Hippocampal formation (tissue), 2 donors: ENCODE data around the gene LTO1.

Source experiments
- DNase-seq, 2 donors: peaks; one replicate each; lab custom pipeline; 2025; lab: John Stamatoyannopoulos, UW

The LTO1 gene

GRCh38 chr11:69677749-69678148 is 2.6 kb upstream of the LTO1 start:
- DNase-seq = no peak

DNA sequence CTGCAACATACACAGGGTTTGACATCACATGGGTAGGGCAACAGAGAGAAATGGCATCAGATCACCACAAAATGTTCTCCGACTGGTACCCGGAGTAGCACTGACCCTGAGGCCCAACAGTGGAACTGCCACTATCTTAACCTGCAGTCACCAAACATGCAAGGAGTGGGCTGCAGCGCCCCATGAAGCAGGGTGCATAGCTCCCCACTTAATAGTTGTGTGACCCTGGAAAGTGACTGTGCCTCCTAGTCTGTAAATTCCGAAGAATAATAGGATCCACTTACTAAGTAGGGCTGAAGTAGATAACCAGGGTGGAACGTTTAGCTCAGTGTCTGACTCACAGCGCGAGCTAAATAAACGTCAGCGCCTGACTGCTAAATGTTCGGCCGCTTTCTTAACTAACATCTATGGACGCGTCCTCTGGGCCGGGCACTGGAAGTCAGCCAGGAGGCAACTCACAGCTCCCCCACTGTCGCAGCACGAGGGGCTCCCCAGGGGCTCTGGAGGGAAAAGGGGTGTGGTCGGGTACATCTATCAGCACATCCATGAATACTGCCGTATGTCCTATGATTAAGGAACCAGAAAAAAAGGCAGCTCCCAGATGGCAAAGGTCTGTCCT is 777 bp downstream of the LTO1 start:
- DNase-seq = no peak

DNA sequence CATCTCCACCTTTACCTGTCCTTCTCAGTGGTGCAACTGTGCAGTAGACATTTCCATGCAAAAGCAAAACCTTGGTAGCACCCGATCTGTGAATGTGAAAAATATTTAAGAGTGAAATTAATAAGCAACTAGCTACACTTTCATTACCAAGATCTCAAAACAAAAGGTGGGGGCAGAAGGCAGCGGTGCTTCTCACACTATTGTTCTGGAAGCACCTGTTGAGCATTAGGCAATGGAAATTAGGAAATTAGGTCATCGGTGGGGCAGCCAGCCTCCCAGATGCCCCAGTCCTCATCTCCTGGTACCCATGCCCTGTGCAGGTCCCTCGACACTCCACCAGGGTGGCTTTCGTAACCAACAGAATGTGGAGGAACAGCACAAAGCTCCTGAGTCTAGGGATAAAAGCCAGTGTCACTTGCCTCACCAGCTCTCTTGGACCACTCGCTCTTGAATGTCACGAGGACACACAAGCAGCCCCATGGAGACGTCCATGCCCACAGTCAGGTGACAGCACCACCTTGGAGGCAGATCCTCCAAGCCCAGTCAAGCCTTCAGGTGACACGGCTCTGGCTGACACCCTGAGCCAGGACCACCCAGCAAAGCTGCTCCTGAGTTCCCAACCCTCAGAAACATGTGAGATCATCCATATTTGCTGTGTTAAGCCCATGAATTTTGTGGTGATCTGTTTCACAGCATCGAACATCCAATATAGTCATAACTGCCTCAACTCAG is 3.3 kb downstream of the LTO1 start:
- no peak for DNase-seq

DNA sequence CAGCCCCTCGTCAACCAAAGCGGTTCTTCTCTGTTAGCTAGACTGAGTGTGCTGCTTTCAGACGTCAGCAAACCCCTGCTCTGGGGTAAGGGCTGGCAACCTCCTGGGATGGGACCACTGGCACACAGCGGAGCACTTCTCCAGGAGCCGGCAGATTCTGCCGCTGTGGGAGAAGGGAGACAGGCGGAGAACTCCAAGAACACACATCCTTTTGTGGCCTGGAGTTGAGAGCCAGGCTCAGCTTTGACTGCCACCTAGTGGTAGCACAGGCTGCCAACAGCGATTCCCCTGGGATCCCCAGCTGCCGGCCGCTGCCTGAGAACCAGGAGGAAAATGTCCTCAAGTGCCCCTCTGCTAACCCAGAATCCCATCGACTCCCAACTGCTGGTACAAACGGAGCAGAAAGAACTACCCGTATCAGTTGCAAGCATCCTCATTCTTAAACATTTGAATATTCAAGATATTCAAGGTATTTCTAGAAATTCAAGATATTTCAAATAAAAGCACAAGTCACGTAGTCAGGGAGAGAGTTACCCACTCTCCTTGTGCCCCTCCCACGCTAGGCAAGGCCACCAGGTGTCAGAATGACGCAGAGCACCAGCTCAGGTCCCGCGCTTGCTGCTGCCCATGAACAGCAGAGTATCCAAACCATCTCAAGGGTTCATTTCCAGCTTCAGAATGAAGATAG is 4.9 kb downstream of the LTO1 start:
- peak; percentile 83 to 87 for DNase-seq

DNA sequence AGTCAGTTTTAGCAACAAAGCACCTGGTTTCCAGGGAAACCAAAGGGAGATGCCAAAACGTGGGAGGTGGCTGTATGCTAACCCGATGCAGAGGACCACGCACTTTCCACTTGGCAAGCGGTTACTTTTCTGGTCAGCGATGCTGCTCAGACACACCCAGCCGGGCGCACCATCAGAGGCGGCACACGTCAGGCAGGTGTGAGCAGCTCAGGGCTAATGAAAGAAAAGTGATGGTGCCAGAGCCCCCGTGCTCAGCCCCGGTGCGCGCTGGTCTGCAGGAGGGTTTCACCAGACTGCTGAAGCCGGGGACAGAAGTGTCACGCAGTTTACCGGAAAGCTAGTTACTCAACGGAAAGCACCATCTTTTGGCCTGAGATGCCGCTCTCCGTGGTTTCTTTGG is 5.7 kb downstream of the LTO1 start:
- no peak for DNase-seq

DNA sequence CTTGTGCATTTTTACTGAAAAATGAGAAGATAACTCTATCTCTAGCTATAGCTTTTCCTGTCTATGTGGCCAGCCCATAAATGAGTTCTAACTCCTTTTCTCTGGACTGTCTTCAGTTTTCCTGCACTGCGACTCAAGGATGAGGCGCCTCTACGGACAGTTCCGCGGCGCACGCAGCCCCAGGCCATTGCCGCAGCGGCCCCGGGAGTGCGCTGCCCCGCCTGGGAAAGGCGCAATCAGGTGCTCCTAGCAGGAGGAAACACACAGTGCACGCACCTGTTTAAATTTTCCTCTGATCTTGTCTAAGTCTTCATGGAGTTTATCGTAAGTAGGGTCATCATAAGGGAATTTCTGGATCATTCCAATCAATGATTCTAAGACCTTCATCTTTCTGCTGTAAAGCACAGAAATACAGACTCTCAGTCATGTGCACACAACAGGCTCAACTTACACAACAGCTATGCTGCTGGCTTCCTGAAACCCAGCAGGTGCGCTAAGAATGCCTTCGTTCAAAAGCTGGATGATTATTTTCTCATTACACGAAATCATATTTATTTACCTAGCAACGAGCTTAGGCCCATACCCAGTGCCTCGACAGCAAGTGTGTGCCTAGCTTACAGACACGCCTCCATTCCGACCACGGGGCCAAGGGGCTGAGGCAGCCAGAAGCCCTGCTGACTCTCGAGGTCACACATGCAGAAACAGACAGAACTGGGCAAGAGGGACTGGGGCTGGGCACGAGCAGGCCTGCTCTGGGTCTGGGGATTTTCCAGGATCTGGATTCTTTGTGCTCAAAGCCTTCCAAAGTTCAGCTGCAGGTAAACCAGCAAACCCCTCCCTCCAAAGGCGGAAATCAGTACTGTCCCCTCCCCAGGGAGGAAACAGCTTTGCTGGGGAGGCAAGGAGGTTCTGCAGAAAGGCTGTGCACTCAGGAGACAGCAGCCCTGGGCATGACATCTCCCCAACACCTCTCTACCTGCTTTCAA is 7.2 kb downstream of the LTO1 start:
- DNase-seq = no peak

GRCh38 chr11:69666752-69667536 is 8.2 kb downstream of the LTO1 start:
- no peak for DNase-seq

DNA sequence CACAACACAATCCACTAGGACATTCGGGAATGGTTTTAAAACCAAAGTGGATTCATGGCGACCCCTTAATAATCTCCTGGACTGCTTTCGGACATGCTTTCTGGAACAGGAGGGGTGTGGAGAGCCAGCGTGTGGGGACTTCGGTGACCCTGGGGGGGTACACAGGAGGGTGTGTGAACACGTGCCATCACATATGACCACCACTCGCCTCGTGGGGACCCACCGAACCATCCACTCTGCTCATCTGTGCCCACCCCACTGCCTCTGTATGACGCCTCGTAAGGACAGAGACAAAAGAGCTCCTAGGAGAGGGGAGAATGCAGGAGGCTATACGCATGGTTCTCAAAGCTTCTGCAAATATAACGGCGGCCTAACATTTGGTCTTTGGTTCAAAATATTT is 8.9 kb downstream of the LTO1 start:
- no peak for DNase-seq

DNA sequence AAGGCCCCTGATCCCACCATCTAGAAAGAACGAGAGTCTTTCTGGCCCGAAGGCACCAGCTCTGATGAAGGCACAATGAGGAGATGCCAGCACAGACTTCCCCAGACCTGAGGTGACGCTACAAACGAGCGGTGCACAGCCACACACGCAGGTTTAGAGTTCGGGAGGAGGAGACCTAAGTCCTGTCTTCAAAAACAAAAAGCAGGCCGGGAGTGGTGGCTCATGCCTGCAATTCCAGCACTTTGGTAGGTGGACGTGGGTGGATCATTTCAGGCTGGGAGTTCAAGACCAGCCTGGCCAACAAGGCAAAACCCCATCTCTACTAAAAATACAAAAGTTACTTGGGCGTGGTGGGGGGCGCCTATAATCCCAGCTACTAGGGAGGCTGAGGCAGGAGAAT is 9.5 kb downstream of the LTO1 start:
- no peak for DNase-seq

DNA sequence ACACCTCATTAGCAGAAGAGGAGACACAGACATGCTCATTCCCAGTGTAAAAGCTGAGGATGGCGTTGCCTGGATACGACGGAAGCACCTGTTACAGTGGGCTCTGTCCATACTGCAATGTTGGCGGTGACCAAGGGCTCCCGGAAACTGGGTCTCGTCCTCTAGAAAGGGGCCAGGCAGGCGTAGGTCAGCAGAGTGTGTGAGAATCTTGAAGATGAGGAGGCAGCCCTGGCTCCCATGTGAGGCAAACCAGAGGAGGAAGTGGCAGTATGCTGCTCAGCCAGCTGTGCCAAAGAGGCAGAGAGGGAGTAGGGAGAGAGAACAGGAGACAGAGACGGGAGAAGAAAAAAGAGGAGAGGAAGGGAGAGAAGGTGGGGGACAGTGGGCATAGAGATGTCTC is 10.3 kb downstream of the LTO1 start:
- DNase-seq = no peak

DNA sequence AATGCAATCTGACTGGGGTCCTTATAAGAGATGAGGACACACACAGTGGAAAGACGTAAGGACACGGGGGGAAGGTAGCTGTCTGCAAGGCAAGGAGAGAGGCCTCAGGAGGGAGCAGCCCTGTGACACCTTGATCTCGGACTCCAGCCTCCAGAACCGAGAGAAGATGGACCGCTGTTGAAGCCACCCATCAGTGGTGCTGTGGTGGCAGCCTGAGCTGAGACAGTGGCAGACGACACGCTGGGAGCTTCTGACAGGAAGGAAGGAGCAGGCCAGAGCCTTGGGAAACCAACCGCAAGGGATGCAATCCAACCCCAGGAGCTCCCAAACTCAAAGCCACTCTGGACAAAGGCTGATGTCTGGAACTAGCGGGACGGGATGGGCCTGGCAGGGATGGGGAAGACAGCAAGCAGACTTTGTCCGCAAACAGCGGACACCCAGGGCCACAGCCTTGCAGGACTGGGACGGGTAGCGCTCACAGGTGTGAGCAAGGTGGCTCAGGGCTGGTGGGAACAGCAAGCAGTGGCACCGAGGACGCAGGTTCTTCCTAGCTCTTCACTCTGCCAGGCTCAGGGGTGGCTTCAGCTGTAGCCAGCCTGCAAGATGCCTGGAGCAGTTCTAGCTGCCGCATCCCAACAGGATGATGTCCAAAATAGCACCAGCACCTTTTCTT is 10.9 kb downstream of the LTO1 start:
- no peak for DNase-seq

GRCh38 chr11:69663326-69663725 is 11.8 kb downstream of the LTO1 start:
- DNase-seq = no peak

DNA sequence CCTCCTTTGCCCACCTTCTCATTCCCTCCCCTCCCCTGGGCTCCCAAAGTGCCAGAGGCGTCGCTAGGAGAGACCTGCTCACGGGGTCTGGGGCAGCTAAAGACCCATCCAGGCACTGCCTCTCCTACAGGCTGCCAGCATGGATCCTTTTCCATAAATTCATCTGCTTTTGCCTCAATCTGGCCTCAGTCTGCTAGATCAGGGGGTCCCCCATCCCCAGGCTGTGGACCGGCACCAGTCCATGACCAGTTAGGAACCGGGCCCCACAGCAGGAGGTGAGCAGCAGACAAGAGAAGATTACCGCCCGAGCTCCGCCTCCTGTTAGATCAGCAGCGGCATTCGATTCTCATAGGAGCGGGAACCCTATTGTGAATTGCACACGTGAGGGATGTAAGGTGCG is 12.3 kb downstream of the LTO1 start:
- DNase-seq = no peak

DNA sequence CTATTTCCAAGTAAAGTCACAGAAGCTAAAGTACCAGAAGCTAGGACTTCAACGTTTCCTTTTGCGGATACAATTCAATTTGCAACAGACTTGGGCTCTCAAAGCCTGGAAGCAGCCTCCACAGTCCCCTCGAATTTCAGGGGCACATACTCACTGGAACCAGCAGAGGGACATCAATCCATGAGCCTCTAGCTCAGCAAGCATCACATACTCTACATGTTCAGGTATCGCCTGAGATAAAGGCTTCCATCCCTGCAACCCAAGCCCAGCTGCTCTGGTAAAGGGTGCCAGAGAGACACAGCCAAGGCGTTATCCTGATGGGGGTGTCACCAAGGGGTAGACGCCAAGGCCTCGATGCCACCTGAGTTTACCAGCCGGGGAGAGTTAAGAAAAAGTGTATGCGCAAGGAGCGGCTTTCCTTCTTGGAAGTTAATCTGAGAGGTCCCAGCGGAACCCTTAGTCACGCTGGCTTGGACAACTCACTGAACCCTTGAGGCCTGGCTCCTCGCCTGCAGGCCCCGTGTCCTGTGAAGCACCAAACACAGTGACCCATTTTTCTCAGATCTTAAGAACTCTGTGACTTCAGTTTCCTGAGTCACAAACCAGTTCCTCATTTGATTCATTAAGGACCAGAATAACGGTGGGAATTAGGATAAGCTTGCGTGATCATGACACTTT is 13.0 kb downstream of the LTO1 start:
- DNase-seq = no peak

DNA sequence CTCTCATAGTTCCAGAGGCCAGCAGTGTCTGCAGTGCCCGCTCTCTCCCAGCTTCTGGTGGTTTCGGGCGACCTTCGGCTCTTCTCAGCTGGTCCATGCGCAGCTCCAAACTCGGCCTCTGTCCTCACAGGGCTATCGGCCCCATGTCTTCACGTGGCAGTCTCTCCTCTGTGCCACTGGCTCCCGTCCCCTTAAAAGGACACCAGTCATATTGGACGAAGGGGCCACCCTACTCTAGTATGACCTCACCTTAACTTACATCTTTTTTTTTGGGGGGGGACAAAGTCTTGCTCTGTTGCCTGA is 13.8 kb downstream of the LTO1 start:
- no peak for DNase-seq

- DNase-seq = no peak
Measured at GRCh38 chr11:69660001-69660500, 15.1 kb downstream of the LTO1 start.

DNA sequence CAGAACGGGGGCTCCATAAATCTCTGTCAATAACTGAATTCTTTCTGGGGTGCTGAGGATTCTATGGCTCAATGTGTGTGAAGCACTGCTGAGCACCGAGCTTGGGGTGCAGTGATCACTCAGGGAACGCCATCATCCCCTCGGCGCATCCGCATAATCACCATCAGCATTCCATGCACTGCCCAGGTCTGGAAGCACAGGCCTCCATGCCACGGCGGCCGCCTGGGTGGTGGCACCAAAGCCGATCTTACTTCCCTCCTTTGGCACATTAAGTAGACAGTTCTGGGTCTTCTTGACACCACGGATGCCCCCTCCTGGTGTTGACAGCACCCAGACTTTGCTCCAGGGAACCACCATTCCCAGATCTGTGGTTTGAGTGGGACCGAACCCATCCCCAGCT is 15.6 kb downstream of the LTO1 start:
- DNase-seq = no peak

DNA sequence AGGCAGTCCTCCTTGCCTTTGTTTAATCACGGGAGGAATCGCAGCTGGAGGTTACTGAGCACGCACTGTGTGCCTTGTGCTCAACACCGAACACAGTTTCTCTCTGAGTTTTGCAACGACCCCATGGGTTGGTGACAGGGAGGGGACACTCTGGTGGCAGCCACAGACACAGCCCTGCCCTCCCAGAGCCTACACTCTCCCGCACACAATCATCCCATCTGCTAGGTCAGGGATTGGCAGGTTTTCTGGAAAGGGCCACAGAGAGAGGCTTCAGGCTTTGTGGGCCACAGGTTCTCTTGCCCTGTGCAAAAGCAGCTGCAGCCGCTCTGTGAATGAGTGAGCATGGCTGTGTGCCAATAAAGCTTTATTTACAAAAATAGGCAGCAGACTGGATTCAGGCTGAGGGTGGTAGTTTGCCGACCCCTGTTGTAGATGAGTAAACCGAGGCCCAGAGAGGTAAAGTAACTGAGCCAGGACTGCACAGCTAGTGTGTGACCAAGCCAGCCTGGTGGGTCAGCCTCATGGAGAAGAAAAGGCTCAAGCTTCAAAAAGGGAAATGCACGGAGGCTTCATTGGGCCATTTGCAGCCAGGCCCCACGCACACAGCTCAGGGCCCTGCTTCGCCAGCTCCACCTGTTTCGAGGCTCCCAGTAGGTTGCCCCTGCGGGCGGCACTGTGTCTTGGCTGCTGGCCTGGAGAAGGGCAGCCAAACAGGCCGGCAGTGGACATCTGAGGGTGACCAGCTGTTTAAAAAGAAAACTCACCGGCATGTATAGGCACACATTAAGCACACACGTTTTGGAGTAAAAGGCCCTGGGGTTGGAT is 16.3 kb downstream of the LTO1 start:
- DNase-seq = no peak

DNA sequence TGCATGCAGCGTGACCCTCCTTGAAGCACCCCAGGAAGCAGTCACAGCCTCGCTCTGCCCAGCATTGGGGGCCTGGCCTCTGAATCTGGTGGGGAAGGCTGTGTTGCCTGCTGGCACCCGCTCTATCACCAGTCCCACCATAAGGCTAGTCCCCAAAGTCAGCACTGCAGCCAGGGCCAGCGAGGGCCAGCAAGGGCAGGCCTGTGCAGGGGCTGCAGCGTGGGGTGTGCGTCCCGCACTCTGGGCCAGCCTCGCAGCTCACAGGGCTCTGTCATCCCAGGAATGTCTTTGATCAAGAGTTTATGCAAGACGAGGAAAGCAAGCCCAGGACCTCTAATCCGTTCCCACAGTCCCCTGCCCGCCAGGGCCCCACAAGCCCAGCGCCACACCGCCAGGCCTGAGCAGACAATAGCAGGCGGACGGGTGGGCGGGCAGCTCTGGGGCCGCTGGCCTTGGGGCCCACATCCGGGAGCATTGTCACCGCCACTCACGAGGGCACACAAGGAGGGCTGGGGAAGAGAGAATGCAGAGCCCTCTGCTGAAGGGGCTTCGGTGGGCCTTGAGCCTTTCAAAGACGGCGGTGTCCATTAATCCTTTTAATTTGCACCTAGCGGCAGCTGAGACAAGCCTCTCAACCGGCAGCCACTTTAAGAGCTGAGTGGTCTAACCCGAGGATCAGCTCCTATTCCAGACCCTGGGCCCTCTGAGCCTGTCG is 17.1 kb downstream of the LTO1 start:
- DNase-seq = no peak
